Urinary bladder (tissue), 4 donors: ENCODE results near the gene SPHKAP. TPM values are rescaled to one million over a fixed set of nuclear protein-coding genes. Genes with fewer than 3 reads are reported as not detected.

Source experiments
- DNase-seq: peaks from one replicate; pipeline ENCODE4 v3.0.0-alpha.2; 2015; ENCODE audit errors: extremely low spot score
- H3K27ac ChIP-seq: one replicate; pipeline ENCODE4 v1.5.1; 2013; ENCODE audit warnings: low read depth, mild to moderate bottlenecking, moderate library complexity
- H3K36me3 ChIP-seq: one replicate; pipeline ENCODE4 v1.6.1; 2013; ENCODE audit warnings: mild to moderate bottlenecking, moderate library complexity; ENCODE audit not compliant: insufficient read depth
- H3K4me1 ChIP-seq: one replicate; pipeline ENCODE4 v1.6.1; 2013; ENCODE audit warnings: mild to moderate bottlenecking, moderate library complexity; ENCODE audit not compliant: insufficient read depth
- H3K4me3 ChIP-seq: one replicate; pipeline ENCODE4 v1.5.1; 2013; ENCODE audit warnings: low read depth, low read length
- WGBS: extraction: QIAGEN DNeasy Blood & Tissue Kit; methylation state at CpG from one replicate; pipeline ENCODE4 v1.1.7; 2013; 5-methylcytosine and 5-hydroxymethylcytosine counted together
- polyA plus RNA-seq: library from polyadenylated mRNA; stranded (reverse); fragments of 200-250 nt; gene quantifications from one replicate; pipeline ENCODE4 v1.2.3, GENCODE V29; 2013
- total RNA-seq: library from RNA; depleted of rRNA; stranded (reverse); fragments of >200 nt; gene quantifications from one replicate; pipeline ENCODE4 v1.2.3, GENCODE V29; 2014
- donor health status: healthy with polysubstance abuse.
- donor health status: healthy.

Gene SPHKAP
- total and polyA plus RNA-seq, 2 donors: 0.11 to 1.1 TPM

- WGBS: 65% methylated on average over 5 of the region's 5 CpGs
- no peak for DNase-seq
- Histone ChIP-seq H3K36me3 (no peaks in the 10 kb centered on the region), H3K27ac (no peak overlapping the region), H3K4me3 (no peak overlapping the region), H3K4me1 (no peaks in the 10 kb centered on the region)
Observed at GRCh38 chr2:228039752-228040534, 141.5 kb downstream of the SPHKAP start.

- no peaks in the 10 kb centered on the region for H3K4me1 ChIP-seq
- no peak overlapping the region for H3K27ac ChIP-seq
- H3K36me3 ChIP-seq: no peaks in the 10 kb centered on the region
- 47% methylated on average over 4 of the region's 4 CpGs for WGBS
- H3K4me3 ChIP-seq: no peak overlapping the region
- DNase-seq: no peak
Observed at GRCh38 chr2:228038967-228039366, 142.5 kb downstream of the SPHKAP start.

GRCh38 chr2:228037915-228038314 lies 143.6 kb downstream of the SPHKAP start:
- no peak for DNase-seq
- WGBS: 46% methylated on average over 3 of the region's 3 CpGs
- Histone ChIP-seq H3K4me1 (no peaks in the 10 kb centered on the region), H3K4me3 (no peak overlapping the region), H3K27ac (no peak overlapping the region), H3K36me3 (no peaks in the 10 kb centered on the region)

GRCh38 chr2:228023619-228024018 lies 157.9 kb downstream of the SPHKAP start:
- no peak overlapping the region for H3K4me3 ChIP-seq
- no peaks in the 10 kb centered on the region for H3K4me1 ChIP-seq
- 85% methylated on average over 6 of the region's 6 CpGs for WGBS
- DNase-seq: no peak
- H3K36me3 ChIP-seq: no peaks in the 10 kb centered on the region
- H3K27ac ChIP-seq: no peak overlapping the region

- DNase-seq: no peak
- no peaks in the 10 kb centered on the region for H3K36me3 ChIP-seq
- no peak overlapping the region for H3K27ac ChIP-seq
- H3K4me1 ChIP-seq: no peaks in the 10 kb centered on the region
- 84% methylated on average over 7 of the region's 7 CpGs for WGBS
- no peak overlapping the region for H3K4me3 ChIP-seq
Observed at GRCh38 chr2:228018311-228018710, 163.2 kb downstream of the SPHKAP start.

- Histone ChIP-seq H3K27ac (no peak overlapping the region), H3K4me3 (no peak overlapping the region), H3K4me1 (no peaks in the 10 kb centered on the region), H3K36me3 (no peaks in the 10 kb centered on the region)
- WGBS: 79% methylated on average over 14 of the region's 14 CpGs
- DNase-seq: no peak
Observed at GRCh38 chr2:228017784-228018183, 163.7 kb downstream of the SPHKAP start.

- no peaks in the 10 kb centered on the region for H3K4me1 ChIP-seq
Observed at GRCh38 chr2:228016402-228016801, 165.1 kb downstream of the SPHKAP start.

GRCh38 chr2:228015741-228016140 lies 165.7 kb downstream of the SPHKAP start:
- DNase-seq: no peak
- 82% methylated on average over 1 of the region's 1 CpG for WGBS
- Histone ChIP-seq H3K36me3 (no peaks in the 10 kb centered on the region), H3K4me3 (no peak overlapping the region), H3K27ac (no peak overlapping the region), H3K4me1 (no peaks in the 10 kb centered on the region)

More at GRCh38 chr2:228016402-228016801, 165.1 kb downstream of the SPHKAP start:
- Histone ChIP-seq H3K27ac (no peak overlapping the region), H3K4me3 (no peak overlapping the region), H3K36me3 (no peaks in the 10 kb centered on the region)
- WGBS: 43% methylated on average over 10 of the region's 10 CpGs
- no peak for DNase-seq

GRCh38 chr2:227996366-227996765 lies 185.1 kb downstream of the SPHKAP start:
- H3K4me1 ChIP-seq: no peaks in the 10 kb centered on the region
- H3K27ac ChIP-seq: no peak overlapping the region
- H3K4me3 ChIP-seq: no peak overlapping the region
- no peak for DNase-seq
- H3K36me3 ChIP-seq: no peaks in the 10 kb centered on the region
- WGBS: 40% methylated on average over 3 of the region's 3 CpGs

GRCh38 chr2:227990937-227991336 lies 190.6 kb downstream of the SPHKAP start:
- Histone ChIP-seq H3K4me3 (no peak overlapping the region), H3K27ac (no peak overlapping the region), H3K4me1 (no peaks in the 10 kb centered on the region), H3K36me3 (no peaks in the 10 kb centered on the region)
- no peak for DNase-seq
- WGBS: 77% methylated on average over 4 of the region's 4 CpGs

GRCh38 chr2:227973241-227973640 lies 208.2 kb downstream of the SPHKAP start:
- 85% methylated on average over 3 of the region's 3 CpGs for WGBS

GRCh38 chr2:227971619-227972230 lies 209.8 kb downstream of the SPHKAP start:
- no peak overlapping the region for H3K4me3 ChIP-seq
- 85% methylated on average over 7 of the region's 7 CpGs for WGBS
- DNase-seq: no peak

More at GRCh38 chr2:227973241-227973640, 208.2 kb downstream of the SPHKAP start:
- Histone ChIP-seq H3K4me1 (no peaks in the 10 kb centered on the region), H3K36me3 (no peaks in the 10 kb centered on the region), H3K27ac (no peak overlapping the region), H3K4me3 (no peak overlapping the region)
- DNase-seq: no peak

GRCh38 chr2:227960317-227960716 lies 221.2 kb downstream of the SPHKAP start:
- no peak overlapping the region for H3K27ac ChIP-seq
- DNase-seq: no peak
- H3K36me3 ChIP-seq: no peaks in the 10 kb centered on the region
- 86% methylated on average over 3 of the region's 3 CpGs for WGBS
- no peak overlapping the region for H3K4me3 ChIP-seq
- H3K4me1 ChIP-seq: no peaks in the 10 kb centered on the region

More at GRCh38 chr2:227971619-227972230, 209.8 kb downstream of the SPHKAP start:
- Histone ChIP-seq H3K36me3 (no peaks in the 10 kb centered on the region), H3K27ac (no peak overlapping the region), H3K4me1 (no peaks in the 10 kb centered on the region)

GRCh38 chr2:227942965-227943364 lies 238.5 kb downstream of the SPHKAP start:
- H3K4me1 ChIP-seq: no peaks in the 10 kb centered on the region
- H3K27ac ChIP-seq: no peak overlapping the region
- no peaks in the 10 kb centered on the region for H3K36me3 ChIP-seq
- DNase-seq: no peak
- WGBS: 91% methylated on average over 2 of the region's 2 CpGs
- no peak overlapping the region for H3K4me3 ChIP-seq
